Gastroesophageal sphincter (tissue), 3 donors: Measurements from ENCODE around the gene SELENOV.
A peak's percentile ranks its signal among the peaks of the same experiment; 100 is the strongest.

ENCODE experiments used
- CTCF ChIP-seq, 4 experiments: fragments of 200-600 bp in 2 of 4; fragments of 450-650 bp in 2 of 4; sonication (generic) in 1 of 4; IDR thresholded peaks; one replicate each; pipeline ENCODE4 v1.5.1; 2017 to 2019; ENCODE audit warnings: antibody characterized with exemption in 4 of 4, mild to moderate bottlenecking in 2 of 4, moderate library complexity in 2 of 4
- EP300 ChIP-seq: sonication (generic); formaldehyde crosslinking; IDR thresholded peaks from one replicate; pipeline ENCODE4 v1.6.1; 2017; ENCODE audit warnings: antibody characterized with exemption, mild to moderate bottlenecking
- POLR2A ChIP-seq, 2 donors: fragments of 450-650 bp; IDR thresholded peaks; one replicate each; pipeline ENCODE4 v1.6.1; 2017; ENCODE audit warnings: antibody characterized with exemption in 2 of 2, mild to moderate bottlenecking in 2 of 2, moderate library complexity in 1 of 2
- POLR2AphosphoS5 ChIP-seq: sonication (generic); formaldehyde crosslinking; IDR thresholded peaks from one replicate; pipeline ENCODE4 v1.6.1; 2017; ENCODE audit warnings: antibody characterized with exemption

DNA sequence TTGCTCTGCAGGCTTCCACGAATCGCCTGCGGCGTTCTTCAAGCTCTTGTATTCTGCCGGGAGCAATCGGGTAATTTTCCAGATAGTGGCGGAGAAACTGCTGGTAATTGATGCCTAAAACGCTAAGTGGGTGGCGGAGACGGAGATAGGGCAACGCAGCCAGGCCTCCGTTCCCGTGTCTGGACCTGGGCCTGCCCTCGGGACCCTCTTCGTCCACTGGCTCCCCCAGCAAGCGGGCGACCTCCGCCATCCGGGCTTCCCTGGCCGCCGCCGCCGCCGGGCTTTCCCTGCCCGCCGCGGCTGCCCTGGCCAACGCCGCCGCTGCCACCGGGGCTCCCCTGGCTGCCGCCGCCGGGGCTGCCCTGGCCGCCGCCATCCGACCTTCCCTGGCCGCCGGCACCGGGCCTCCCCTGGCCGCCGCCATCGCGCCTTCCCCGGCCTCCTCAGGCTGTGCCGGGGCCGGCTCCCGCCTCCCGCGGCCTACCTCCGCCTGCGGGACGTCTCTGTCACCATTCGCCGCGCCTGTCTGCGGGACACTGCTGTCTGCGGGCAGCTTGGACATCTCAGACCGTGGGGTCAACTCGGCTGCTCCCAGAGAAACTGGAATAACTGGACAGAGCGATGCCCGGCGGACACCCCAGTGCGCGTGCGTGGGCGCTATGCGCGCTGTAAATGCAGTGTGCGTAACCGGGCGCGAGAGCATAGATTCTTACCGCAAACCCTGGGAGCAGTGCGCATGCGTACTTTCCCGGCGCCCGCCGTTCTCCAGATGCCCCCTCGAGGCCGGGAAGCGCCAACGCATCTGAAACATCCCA, 24.8 kb downstream of the SELENOV start, which contains the start of gene EID2:
- TF ChIP-seq CTCF (IDR thresholded peaks at IDR 0.05) (peak; percentile 46 to 94 (median 78)), EP300 (no peak), POLR2A (IDR thresholded peaks at IDR 0.05) (peak; percentile 79 to 81), POLR2AphosphoS5 (peak; percentile 91)
